GM12891 (cell line): ENCODE data around the gene RCOR1.

Experiments
- PAX5 ChIP-seq: IDR thresholded peaks from 2 replicates; pipeline ENCODE4 v1.6.1; 2011; ENCODE audit warnings: low read length, moderate library complexity, mild to moderate bottlenecking; ENCODE audit not compliant: insufficient read depth, severe bottlenecking
- POLR2A ChIP-seq: IDR thresholded peaks from 2 replicates; pipeline ENCODE4 v1.6.1; 2011; ENCODE audit warnings: low read depth, low read length, control low read depth
- POLR2AphosphoS5 ChIP-seq: IDR thresholded peaks from 2 replicates; pipeline ENCODE4 v1.6.1; 2011; ENCODE audit warnings: low read depth, low read length, control low read depth
- TAF1 ChIP-seq: IDR thresholded peaks from 2 replicates; pipeline ENCODE4 v1.6.1; 2011; ENCODE audit warnings: low read depth, low read length, control low read depth

- TF ChIP-seq TAF1 = no peak
- no peak for TF ChIP-seq POLR2AphosphoS5
- no peak for TF ChIP-seq POLR2A
- TF ChIP-seq PAX5 = no peak
These were observed 33.3 kb downstream of the RCOR1 start for GRCh38 chr14:102625564-102626296.
